GDM1 (cell line): Measurements from ENCODE around the gene C9orf50.
"Not testable (repeated sequence)": the region's sequence is repeated elsewhere in the genome, so short reads cannot be mapped to it uniquely, and the experiment has no call there.

Experiments used
- DNase-seq: peaks from one replicate; lab custom pipeline; 2025; lab: John Stamatoyannopoulos, UW

The C9orf50 gene

GRCh38 chr9:129620669-129621295, at the start of gene C9orf50:
Gene C9orf50 (minus strand): TSS chr9:129621101. CDS start chr9:129620574, 527 bp downstream.
- no peak for DNase-seq

DNA sequence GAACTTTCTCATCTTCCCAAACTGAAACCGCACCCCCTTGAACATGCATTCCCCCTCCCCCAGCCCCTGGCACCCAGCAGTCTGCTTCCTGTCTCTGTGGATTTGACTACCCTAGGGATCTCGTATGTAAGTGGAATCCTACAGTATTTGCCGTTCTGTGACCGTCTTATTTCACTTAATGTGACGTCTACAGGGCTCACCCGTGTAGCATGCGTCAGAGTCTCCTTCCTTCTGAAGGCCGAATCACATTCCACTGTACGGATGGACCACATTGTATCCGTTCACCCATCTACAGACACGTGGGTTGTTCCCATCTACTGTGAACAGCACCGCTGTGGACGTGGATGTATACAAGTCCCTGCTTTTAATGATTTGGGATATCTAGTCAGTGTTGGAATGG, 49.0 kb upstream of the C9orf50 start:
- no peak for DNase-seq

GRCh38 chr9:129669141-129669718, 48.3 kb upstream of the C9orf50 start:
- peak; percentile 6 for DNase-seq

GRCh38 chr9:129667850-129668249, 46.9 kb upstream of the C9orf50 start:
- no peak for DNase-seq

GRCh38 chr9:129667378-129667777, 46.5 kb upstream of the C9orf50 start:
- DNase-seq, result no peak

DNA sequence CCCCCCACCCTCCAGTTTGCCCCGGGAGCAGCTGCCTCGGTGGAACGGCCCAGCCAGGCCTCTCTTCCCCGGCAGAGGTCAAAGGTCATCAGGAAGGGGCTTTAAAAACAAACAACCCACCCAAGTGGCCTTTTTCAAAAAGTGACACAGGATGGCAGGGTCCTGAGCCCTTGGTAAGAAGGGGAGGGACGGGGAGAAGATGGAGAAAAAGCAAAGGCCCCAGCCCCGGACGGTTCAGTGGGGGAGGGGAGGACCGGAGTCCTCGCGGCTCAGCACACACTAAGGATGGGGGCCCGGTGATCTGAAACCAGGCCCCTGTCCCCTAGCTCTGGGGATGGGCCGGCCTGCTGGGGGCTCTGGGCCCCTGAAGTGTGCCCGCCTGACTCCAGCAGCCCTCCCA, 45.7 kb upstream of the C9orf50 start:
- no peak for DNase-seq

DNA sequence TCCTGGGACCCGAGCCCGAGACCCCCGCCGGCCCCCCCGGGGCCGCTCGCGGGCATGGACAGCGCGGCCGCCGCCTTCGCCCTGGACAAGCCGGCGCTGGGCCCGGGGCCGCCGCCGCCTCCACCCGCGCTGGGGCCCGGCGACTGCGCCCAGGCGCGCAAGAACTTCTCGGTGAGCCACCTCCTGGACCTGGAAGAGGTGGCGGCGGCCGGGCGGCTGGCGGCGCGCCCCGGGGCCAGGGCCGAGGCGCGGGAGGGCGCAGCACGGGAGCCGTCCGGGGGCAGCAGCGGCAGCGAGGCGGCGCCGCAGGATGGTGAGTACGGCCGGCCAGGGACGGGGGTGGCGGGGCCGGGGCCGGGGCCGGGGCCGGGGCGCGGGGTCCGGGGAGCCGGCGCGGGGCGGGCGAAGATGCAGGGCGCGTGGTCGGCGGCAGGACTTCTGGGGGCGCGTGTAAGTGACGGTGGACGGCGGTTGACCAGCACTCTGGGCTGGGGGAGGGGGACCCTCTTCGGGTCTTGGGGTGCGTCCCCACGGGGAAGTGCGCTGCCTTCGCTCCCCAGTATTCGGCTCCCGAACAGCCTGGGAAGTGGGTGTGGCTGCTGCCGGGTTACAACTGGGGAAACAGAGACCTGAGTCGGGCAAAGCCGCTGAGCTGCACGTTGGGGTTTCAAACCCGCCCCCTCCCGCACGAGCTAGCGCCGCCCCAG, 45.1 kb upstream of the C9orf50 start:
- no peak for DNase-seq

DNA sequence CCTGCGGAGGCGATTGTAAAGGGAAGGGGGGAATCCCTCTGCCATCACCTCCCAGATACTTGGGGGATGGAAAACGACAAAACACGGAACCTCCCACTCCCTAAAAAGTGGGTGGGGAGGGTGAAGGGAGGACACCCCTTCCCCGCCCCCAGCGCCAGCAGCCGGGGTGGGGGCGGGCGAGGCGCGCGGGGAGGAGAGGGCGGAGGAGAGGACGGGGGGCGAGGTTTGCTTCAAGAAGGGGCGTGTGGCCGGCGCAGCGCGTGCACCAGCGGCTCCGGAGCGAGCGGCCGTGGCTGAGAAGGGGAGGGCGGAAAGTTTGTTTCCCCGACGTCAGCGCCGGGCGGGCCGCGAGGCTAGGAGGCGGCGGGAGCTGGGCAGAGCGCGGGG, 44.5 kb upstream of the C9orf50 start, which contains the start of gene PRRX2:
Gene PRRX2 (plus strand): TSS at position 259 of the 387 bp plus-strand sequence. CDS start 221 bp downstream, outside the sequence.
- DNase-seq, result no peak

DNA sequence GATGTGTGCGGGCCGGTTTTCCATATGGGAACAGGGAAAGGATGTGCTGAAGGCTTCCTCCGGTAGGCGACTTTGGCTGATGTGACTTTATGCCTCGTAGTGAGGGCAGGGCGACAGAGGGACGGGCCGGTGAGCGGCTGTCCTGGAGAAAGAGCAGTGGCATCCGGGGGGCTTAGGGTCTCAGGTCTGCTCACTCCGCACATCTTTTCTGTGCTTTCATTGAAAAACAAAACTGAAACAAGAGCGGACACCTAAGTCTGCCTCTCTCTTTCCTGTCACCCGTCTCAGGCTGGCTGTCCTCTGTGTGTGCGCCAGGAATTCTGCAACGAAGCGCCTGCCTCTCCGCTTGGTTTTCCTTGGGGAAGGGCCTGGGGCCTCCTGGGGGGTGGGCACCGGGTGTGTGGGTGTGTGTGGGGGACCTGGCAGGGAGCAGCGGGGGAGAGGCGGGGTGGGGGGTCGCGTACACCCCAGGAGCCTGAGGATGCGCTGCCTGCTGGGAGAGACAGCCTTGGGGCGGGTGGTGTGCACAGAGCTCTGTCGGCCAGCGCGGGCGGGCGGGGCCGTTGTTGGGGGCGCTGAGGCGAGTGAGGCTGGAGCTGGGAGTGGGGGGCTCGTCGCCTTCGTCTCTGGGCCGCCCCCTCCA, 44.0 kb upstream of the C9orf50 start:
- no peak for DNase-seq

DNA sequence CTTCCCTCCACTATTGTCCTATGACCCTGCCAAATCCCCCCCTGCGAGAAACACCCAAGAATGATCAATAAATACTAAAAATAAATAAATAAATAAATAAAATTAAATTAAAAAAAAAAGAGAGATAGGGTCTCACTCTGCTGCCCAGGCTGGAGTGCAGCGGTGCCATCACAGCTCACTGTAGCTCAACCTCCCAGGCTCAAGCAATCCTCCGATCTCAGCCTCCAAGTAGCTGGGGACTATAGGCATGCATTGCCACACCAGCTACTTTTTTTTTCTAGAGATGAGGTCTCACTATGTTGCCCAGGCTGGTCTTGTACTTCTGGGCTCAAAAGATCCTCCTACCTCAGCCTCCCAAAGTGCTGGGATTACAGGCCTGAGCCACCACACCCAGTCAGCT, 41.3 kb upstream of the C9orf50 start:
- not testable (repeated sequence) for DNase-seq

- no peak for DNase-seq
Measured at GRCh38 chr9:129661029-129661428, 40.1 kb upstream of the C9orf50 start.

DNA sequence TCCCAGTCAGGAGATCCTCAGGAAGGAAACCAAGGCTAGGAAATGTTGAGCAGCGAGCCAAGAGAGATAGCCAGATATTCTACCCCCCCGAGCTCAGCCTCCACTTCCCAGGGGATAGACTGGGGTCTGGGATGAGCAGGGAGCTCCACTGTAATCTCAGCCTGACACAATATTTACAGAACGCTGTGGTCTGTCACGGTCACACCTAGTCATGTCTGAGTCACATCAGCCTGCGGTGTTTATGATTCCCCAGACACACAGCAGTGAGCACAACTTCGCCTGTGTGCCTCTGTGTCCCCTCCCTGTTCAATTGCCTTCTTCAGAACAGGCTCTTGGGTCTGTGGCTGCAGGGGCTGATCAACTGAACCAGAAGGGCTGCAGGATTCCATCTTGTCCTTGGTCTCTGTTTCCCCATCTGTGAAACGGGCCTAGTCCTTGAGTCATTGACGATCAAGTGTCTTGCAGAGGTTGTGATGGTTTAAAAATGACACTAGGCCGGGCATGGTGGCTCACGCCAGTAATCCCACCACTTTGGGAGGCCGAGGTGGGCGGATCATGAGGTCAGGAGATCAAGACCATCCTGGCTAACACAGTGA, 36.0 kb upstream of the C9orf50 start:
- no peak for DNase-seq

GRCh38 chr9:129655696-129656095, 34.8 kb upstream of the C9orf50 start:
- no peak for DNase-seq

DNA sequence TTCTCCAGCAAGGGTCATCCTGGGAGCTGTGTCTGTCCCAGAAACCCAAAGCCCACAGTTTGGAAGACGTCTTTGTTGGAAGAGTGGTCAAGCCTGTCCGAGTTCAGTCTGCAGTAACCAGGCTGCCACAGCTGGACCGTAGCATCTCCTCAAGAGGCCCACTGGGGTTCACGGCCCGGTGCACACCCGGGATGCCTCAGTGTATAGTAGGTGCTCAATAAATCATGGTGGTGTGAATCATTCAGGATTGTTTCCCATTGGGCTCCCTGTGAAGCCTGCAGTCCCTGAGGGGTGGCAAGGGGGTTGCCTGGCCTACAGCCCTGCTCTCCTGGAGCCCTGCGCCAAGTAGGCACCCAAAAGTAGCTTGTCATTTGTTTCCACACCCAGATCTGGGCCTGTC, 34.3 kb upstream of the C9orf50 start:
- DNase-seq, result no peak

DNA sequence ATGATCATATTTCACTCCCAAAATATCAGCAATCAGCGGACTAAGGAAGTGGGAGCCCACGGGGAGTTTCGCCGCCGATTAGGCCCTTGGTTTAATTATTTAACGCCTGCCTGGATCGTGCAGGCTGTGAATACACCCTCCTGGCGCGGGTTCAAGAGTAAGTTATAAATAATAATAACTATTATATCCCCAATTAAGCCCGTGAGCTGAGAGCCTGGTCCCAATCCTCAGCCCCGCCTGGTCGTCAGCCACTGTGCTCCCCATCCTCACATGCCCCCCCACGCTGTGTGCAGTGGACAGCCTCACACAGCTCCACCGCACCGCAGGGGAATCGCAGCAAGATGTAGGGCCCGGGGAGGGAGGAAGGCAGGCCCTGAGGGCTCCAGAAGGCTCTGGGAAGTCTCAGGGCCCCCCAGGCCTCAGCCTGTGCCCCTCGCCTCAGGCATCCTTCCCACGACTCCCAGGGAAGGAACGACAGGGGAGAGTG, 33.7 kb upstream of the C9orf50 start:
- DNase-seq, result no peak

GRCh38 chr9:129653823-129654553, 33.1 kb upstream of the C9orf50 start:
- no peak for DNase-seq

DNA sequence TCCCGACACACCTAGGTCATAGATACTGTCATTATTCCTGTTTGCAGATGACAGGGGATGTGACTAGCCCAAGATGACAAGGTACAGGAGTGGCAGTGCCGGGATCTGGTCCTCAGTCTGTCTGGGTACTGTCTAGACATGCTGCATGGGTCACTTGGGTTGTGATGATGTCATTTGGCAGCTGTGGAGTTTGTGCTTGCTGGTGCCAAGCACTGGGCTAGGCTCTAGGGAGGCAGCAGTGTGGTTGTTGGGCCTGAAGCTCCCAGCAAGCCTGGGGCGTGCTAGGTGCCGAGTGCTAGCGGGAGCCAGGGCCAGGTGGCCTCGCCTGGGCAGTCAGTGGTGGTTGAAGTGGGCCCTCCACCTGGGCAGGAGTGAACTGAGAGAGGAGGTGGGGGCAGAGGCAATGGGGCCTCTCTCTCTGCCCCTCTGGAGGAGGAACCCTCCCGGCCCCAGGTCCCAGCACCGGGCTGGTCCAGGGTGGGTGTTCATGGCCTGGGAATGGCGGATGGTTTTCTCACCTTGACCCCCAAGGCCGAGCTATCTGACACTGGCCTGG, 29.9 kb upstream of the C9orf50 start:
- no peak for DNase-seq

DNA sequence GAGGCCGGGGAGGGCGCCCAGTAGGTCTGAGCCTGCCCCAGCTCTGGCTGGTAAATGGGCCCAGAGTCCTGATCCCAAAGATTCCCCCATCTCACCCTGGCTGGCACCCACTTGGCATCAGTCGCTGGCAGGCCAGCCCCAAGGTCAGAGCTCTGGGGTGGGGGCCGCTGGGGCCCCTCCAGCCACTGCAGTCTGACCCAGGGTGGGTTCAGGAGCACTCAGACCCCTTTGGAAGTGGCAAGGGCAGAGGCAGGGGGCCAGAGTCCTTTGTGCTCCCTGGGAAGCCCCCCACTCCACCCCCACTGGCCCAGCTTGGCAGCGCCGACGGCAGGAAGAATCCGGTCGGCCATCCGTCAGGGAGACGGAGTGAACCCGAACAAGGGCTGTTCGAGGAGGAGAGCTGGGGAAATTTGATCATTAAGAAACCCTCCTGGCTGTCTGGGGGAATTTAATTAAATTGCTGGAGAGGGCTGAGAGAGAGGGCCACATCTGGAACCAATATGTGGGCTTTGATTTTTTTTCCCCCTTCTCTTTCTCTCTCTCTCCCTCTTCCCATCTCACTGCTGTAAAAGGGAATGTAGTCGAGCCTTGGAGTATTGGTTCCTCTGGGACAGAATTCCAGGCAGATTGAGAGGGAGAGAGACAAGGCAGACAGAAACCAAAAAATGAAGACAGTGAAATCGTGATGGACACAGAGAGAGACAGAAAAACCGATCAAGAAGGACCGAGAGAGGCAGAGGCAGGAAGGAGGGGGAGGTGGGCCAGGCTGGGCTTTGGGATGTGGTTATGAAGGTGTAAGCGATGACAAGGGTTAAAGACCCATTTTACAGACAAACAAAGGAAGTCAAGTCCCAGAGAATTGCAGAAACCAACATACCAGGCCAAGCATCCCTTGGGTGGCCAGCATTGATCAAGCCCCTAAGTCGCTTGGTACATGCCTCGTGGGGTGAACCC, 29.1 kb upstream of the C9orf50 start:
- DNase-seq, result no peak

DNA sequence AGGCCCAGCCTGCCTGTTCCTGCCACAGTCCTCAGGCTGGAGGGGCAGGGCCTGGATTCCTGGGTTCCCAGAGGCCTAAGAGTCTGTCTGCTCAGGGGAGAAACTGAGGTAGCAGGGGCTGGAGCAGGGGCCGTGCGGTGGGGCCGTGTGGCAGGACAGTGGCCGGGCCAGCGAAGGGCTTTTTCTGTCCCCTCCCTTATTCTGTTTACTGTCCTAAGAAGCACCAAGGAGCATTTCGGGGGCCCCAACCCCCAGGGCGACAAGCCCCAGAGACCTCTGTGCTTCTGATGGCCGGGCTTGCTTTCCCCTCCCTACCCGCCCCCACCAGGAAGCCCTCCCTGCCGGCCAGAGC, 27.8 kb upstream of the C9orf50 start:
- DNase-seq, result no peak

- no peak for DNase-seq
Measured at GRCh38 chr9:129648092-129648763, 27.3 kb upstream of the C9orf50 start.
